ENCODE data around the gene NADSYN1. TPM values are rescaled to one million over a fixed set of nuclear protein-coding genes. Genes with fewer than 3 reads are reported as not detected.

Gene NADSYN1
- total and polyA plus RNA-seq, 4 donors: 62.8 to 79.3 (median 65.0) TPM

GRCh38 chr11:71448257-71449171 is 4.5 kb upstream of the NADSYN1 start, which contains the start of gene DHCR7:
DHCR7 (minus strand) TSS chr11:71448393; CDS start chr11:71444952, 3,441 bp downstream.
- Histone ChIP-seq H3K9me3 (ENCODE audit: control insufficient read depth in 4 of 4, insufficient read depth in 3 of 4, low read length in 3 of 4) (no peaks in the 10 kb centered on the region), H3K4me1 (ENCODE audit: control insufficient read depth in 5 of 5, insufficient read depth in 5 of 5, low read length in 5 of 5) (peaks cover 0 to 23% (median 3%) of the 10 kb centered on the region in 5 donors), H3K36me3 (ENCODE audit: control insufficient read depth in 4 of 4, insufficient read depth in 4 of 4, low read length in 4 of 4) (peaks cover 0 to 13% (median 5%) of the 10 kb centered on the region in 4 donors), H3K27me3 (ENCODE audit: control insufficient read depth in 3 of 3, insufficient read depth in 3 of 3, low read length in 2 of 3) (no peaks in the 10 kb centered on the region), H3K9ac (ENCODE audit: insufficient read depth in 1 of 2, low read length in 2 of 2) (peak within 1 kb of the TSS; percentile 52 to 94), H3K27ac (ENCODE audit: low read depth in 1 of 2, low read length in 1 of 2) (peak within 1 kb of the TSS; percentile 72 to 81), H3K4me3 (peak within 1 kb of the TSS; percentile 89)
- TF ChIP-seq CTCF (IDR thresholded peaks at IDR 0.05; ENCODE audit: control extremely low read depth, extremely low read depth): no peak
- ATAC-seq (ENCODE audit: insufficient read depth, low FRiP score): peak; percentile 83
- peak; percentile 95 to 98 (median 98) for DNase-seq
- 0% methylated on average over 66 to 78 of the region's 78 CpGs for WGBS, 2 donors

- no peaks in the 10 kb centered on the region for H3K9me3 ChIP-seq (ENCODE audit: control insufficient read depth in 4 of 4, insufficient read depth in 3 of 4, low read length in 3 of 4)
- H3K27ac ChIP-seq (ENCODE audit: low read depth in 1 of 2, low read length in 1 of 2): no peak overlapping the region
- 44 to 52% methylated on average over 6 of the region's 6 CpGs for WGBS, 2 donors
- H3K27me3 ChIP-seq (ENCODE audit: control insufficient read depth in 3 of 3, insufficient read depth in 3 of 3, low read length in 2 of 3): no peaks in the 10 kb centered on the region
- H3K4me3 ChIP-seq: peak overlapping the region; percentile 3
- peaks cover 0 to 3% (median 0%) of the 10 kb centered on the region in 4 donors for H3K36me3 ChIP-seq (ENCODE audit: control insufficient read depth in 4 of 4, insufficient read depth in 4 of 4, low read length in 4 of 4)
- no peak for TF ChIP-seq CTCF (IDR thresholded peaks at IDR 0.05; ENCODE audit: control extremely low read depth, extremely low read depth)
- ATAC-seq (ENCODE audit: insufficient read depth, low FRiP score) (no peak), DNase-seq (peak in 1 of 3 donors; percentile 4)
- peaks cover 7 to 33% (median 10%) of the 10 kb centered on the region in 5 donors for H3K4me1 ChIP-seq (ENCODE audit: control insufficient read depth in 5 of 5, insufficient read depth in 5 of 5, low read length in 5 of 5)
- H3K9ac ChIP-seq (ENCODE audit: insufficient read depth in 1 of 2, low read length in 2 of 2): no peak overlapping the region
Observed at GRCh38 chr11:71449596-71449995, 3.4 kb upstream of the NADSYN1 start.

- WGBS, 2 donors: 68 to 70% methylated on average over 2 of the region's 2 CpGs
- H3K9me3 ChIP-seq (ENCODE audit: control insufficient read depth in 4 of 4, insufficient read depth in 3 of 4, low read length in 3 of 4): no peaks in the 10 kb centered on the region
- H3K4me3 ChIP-seq: no peak overlapping the region
- no peak overlapping the region for H3K27ac ChIP-seq (ENCODE audit: low read depth in 1 of 2, low read length in 1 of 2)
- peaks cover 7 to 33% (median 12%) of the 10 kb centered on the region in 5 donors for H3K4me1 ChIP-seq (ENCODE audit: control insufficient read depth in 5 of 5, insufficient read depth in 5 of 5, low read length in 5 of 5)
- no peak for DNase-seq
- TF ChIP-seq CTCF (IDR thresholded peaks at IDR 0.05; ENCODE audit: control extremely low read depth, extremely low read depth): no peak
- ATAC-seq (ENCODE audit: insufficient read depth, low FRiP score): no peak
- H3K36me3 ChIP-seq (ENCODE audit: control insufficient read depth in 4 of 4, insufficient read depth in 4 of 4, low read length in 4 of 4): peaks cover 0 to 5% (median 3%) of the 10 kb centered on the region in 4 donors
- peak overlapping the region in 1 of 2 donors; percentile 19 for H3K9ac ChIP-seq (ENCODE audit: insufficient read depth in 1 of 2, low read length in 2 of 2)
- H3K27me3 ChIP-seq (ENCODE audit: control insufficient read depth in 3 of 3, insufficient read depth in 3 of 3, low read length in 2 of 3): no peaks in the 10 kb centered on the region
Observed at GRCh38 chr11:71450507-71450906, 2.5 kb upstream of the NADSYN1 start.

Data from lung (tissue), 12 donors.